Endothelial cell of hepatic sinusoid (primary cell): ENCODE measurements around the gene CDKN1B.
"Not testable (repeated sequence)": the region's sequence is repeated elsewhere in the genome, so short reads cannot be mapped to it uniquely, and the experiment has no call there.

ENCODE experiments used
- in situ Hi-C: cut with HindIII; loops from 2 replicates; pipeline ENCODE4 v1.10.0; 2017; ENCODE audit warnings: low sequenced_read_pairs

CDKN1B gene

GRCh38 chr12:12723149-12723680 lies 6.0 kb downstream of the CDKN1B start:
- in situ Hi-C loops, result no loop called here

GRCh38 chr12:12723681-12724420 lies 6.7 kb downstream of the CDKN1B start:
- in situ Hi-C loops, result no loop called here

GRCh38 chr12:12724421-12725085 lies 7.4 kb downstream of the CDKN1B start:
- in situ Hi-C loops, result no loop called here

GRCh38 chr12:12725086-12725955 lies 8.2 kb downstream of the CDKN1B start:
- in situ Hi-C loops, result no loop called here

GRCh38 chr12:12725956-12726554 lies 8.9 kb downstream of the CDKN1B start:
- in situ Hi-C loops, result no loop called here

- in situ Hi-C loops, result no loop called here
Measured at GRCh38 chr12:12726555-12727093, 9.5 kb downstream of the CDKN1B start.

- in situ Hi-C loops, result no loop called here
Measured at GRCh38 chr12:12731178-12731577, 14.0 kb downstream of the CDKN1B start.

GRCh38 chr12:12731785-12732184 lies 14.6 kb downstream of the CDKN1B start:
- in situ Hi-C loops, result no loop called here

- in situ Hi-C loops, result no loop called here
Measured at GRCh38 chr12:12733118-12733517, 15.9 kb downstream of the CDKN1B start.

- in situ Hi-C loops, result no loop called here
Measured at GRCh38 chr12:12734054-12734453, 16.9 kb downstream of the CDKN1B start.

- in situ Hi-C loops, result no loop called here
Measured at GRCh38 chr12:12734561-12735071, 17.4 kb downstream of the CDKN1B start.

- in situ Hi-C loops, result no loop called here
Measured at GRCh38 chr12:12735301-12735700, 18.1 kb downstream of the CDKN1B start.

GRCh38 chr12:12736759-12737676 lies 19.9 kb downstream of the CDKN1B start:
- in situ Hi-C loops, result no loop called here

GRCh38 chr12:12738152-12738551 lies 21.0 kb downstream of the CDKN1B start:
- in situ Hi-C loops, result not testable (repeated sequence)

GRCh38 chr12:12741660-12742059 lies 24.5 kb downstream of the CDKN1B start:
- in situ Hi-C loops, result no loop called here

GRCh38 chr12:12744546-12745305 lies 27.6 kb downstream of the CDKN1B start:
- in situ Hi-C loops, result no loop called here

GRCh38 chr12:12745576-12746211 lies 28.5 kb downstream of the CDKN1B start:
- in situ Hi-C loops, result no loop called here

- in situ Hi-C loops, result no loop called here
Measured at GRCh38 chr12:12747278-12747677, 30.1 kb downstream of the CDKN1B start.
